Measurements from ENCODE around the gene TSPO2.

The TSPO2 gene

GRCh38 chr6:41050536-41050935, 8.3 kb downstream of the TSPO2 start:
- no peak for DNase-seq (ENCODE audit: low read depth in 3 of 3)

DNA sequence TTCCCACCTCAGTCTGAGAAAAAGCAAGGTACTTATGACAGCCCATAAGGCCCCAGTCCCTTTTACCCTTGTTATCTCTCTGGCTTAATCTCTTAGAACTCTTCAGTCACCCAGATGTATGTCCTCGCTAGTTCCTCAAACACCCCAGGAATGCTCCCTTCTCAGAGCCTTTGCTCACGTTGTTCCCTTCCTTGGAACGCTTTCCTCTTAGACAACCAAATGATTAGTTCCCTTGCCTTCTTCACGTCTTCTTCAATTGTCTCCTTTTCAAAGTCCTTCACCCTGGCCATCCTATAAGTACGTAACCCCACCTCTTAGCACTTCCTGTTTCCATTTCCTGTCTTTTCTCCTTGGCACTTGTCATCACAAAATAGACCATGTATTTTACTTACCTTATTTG, 9.6 kb downstream of the TSPO2 start:
- DNase-seq (ENCODE audit: low read depth in 3 of 3) = no peak

GRCh38 chr6:41053041-41053440, 10.8 kb downstream of the TSPO2 start, which contains the start of gene APOBEC2:
APOBEC2 (plus strand) TSS chr6:41053202; CDS start chr6:41053348, 146 bp downstream.
- no peak for DNase-seq (ENCODE audit: low read depth in 3 of 3)

GRCh38 chr6:41054511-41054910, 12.2 kb downstream of the TSPO2 start:
- no peak for DNase-seq (ENCODE audit: low read depth in 3 of 3)

DNA sequence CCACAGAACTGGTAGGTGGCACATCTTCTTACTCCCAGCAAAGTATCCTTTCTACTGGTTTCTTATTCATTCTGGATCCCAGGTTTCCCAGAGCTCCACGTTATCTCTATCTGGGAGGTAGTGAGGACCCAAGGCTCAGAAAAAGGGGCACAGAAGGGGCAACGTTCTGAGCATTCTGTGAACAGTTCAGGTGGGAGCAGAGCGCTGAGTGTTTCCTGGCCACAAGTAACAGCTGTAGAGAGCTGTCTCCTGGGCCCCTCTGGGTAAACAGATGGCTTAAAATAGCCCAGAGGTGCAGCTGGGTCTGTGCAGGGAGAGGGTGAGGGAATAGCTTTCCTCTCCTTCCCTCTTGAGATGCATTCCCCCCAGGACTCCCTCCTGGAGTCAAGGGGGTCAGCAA, 12.9 kb downstream of the TSPO2 start:
- no peak for DNase-seq (ENCODE audit: low read depth in 3 of 3)

DNA sequence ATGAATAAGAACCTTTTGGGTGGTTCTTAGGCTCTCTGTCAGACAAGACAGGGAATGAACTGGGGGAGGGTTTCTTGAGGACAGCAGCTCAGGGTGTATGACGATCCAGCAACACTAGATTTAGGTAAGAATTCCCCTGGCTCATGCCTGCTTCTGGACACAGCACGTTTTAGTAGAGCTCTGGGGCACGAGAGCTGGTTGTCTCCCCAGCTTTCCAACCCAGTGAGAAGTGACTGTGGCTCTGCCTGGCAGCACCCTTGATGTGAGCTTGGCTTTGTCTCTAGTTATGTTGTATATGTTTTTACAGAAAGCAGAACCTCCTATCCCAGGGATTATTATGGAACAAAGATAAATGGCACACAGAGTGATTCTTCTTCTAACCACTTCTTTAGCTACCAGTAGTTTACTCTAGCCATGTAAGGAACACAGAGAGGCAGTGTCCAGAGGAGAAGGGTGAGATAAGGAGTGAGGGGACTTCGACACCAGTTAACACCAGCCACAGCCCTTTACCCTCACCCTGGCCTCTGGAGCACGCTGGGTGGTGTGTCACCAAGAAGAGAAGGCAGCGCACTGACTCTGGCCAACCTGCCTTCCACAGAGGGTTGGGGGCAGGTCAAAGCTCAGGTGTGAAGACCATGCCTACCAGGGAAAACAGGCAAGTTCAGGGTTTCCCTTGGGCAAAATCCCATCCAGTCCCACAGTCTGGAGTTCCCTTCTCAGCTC, 14.7 kb downstream of the TSPO2 start:
- DNase-seq (ENCODE audit: low read depth in 3 of 3) = no peak

GRCh38 chr6:41058783-41059181, 16.5 kb downstream of the TSPO2 start:
- no peak for DNase-seq (ENCODE audit: low read depth in 3 of 3)

GRCh38 chr6:41059556-41059955, 17.3 kb downstream of the TSPO2 start:
- no peak for DNase-seq (ENCODE audit: low read depth in 3 of 3)

GRCh38 chr6:41061196-41061726, 19.0 kb downstream of the TSPO2 start:
- DNase-seq (ENCODE audit: low read depth in 3 of 3) = no peak

- DNase-seq (ENCODE audit: low read depth in 3 of 3) = no peak
These were observed 19.8 kb downstream of the TSPO2 start for GRCh38 chr6:41062056-41062455.

- no peak for DNase-seq (ENCODE audit: low read depth in 3 of 3)
These were observed 21.6 kb downstream of the TSPO2 start for GRCh38 chr6:41063884-41064285.

DNA sequence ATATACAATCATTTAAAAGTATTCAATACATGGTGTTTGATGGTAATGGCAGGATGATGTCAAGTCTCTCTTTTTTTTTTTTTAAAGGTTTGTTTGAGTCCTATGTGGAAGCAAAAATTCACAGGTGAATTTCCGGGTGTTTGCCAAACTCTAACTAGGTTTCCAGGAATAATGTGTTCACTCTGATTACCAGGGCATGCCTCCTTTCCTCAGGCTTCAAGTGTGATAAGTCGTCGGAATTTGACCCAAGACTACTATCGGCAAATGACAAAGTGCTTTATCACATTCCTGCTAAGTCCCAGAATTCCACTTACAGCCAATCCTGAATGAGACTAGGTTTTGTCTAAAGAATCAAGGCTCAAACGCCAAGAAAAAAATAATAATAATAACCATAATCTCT, 22.6 kb downstream of the TSPO2 start:
- no peak for DNase-seq (ENCODE audit: low read depth in 3 of 3)

DNA sequence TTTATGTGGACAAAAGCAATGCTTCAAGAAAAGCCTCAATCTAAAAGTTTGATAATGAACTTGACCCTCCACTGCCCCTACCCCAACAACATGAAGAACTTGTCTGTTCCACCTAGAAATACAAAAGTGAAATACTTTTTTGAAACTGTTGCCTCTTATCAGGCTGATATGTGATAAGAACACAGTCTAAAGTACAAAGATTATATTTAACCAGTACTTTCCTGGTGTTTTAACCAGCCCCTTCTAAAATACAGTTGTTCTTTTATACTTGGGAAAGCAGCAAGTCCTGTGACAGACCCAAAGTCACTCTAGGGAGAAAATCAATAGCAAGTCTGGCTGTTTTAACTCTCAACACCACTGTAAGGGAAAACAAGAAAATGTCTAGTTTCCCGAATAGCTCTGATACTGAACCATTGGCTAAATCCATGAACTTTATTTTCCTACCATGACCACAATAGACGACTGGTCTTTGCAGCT, 23.3 kb downstream of the TSPO2 start:
- no peak for DNase-seq (ENCODE audit: low read depth in 3 of 3)

GRCh38 chr6:41066867-41067304, 24.6 kb downstream of the TSPO2 start:
- DNase-seq (ENCODE audit: low read depth in 3 of 3) = peak; percentile 13 to 45 (median 32)

DNA sequence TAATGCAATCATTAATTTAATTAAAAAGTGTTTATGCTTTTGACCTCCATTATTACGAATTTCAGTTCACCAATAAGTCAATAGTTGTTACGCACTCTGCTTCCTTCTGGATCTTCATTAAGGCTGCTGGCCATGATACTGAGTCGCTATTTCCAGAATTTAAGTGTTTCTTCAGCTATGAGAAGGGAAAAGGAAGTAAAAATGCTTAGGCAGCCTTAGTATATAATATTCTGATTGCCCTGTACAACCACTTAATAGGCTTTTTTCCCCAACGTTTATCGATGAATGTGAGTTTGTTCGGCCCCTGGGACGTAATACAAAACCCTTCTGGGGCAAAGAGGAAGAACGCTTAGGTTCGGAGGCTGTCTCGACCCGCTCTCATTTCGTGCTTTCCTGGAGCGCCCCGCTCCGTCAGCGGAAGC, 29.2 kb downstream of the TSPO2 start:
- peak in 2 of 3 donors; percentile 44 to 55 for DNase-seq (ENCODE audit: low read depth in 3 of 3)

- DNase-seq (ENCODE audit: low read depth in 3 of 3) = peak; percentile 97 to 100 (median 100)
These were observed 29.9 kb downstream of the TSPO2 start, which contains the start of gene OARD1 for GRCh38 chr6:41071923-41072835. OARD1 (minus strand) TSS chr6:41072356; CDS start chr6:41071634, 722 bp downstream.

GRCh38 chr6:41072836-41073202, 30.6 kb downstream of the TSPO2 start, which contains the start of gene NFYA:
NFYA (plus strand) TSS chr6:41072974; CDS start chr6:41079090, 6,116 bp downstream.
- peak in 1 of 3 donors; percentile 100 for DNase-seq (ENCODE audit: low read depth in 3 of 3)

DNA sequence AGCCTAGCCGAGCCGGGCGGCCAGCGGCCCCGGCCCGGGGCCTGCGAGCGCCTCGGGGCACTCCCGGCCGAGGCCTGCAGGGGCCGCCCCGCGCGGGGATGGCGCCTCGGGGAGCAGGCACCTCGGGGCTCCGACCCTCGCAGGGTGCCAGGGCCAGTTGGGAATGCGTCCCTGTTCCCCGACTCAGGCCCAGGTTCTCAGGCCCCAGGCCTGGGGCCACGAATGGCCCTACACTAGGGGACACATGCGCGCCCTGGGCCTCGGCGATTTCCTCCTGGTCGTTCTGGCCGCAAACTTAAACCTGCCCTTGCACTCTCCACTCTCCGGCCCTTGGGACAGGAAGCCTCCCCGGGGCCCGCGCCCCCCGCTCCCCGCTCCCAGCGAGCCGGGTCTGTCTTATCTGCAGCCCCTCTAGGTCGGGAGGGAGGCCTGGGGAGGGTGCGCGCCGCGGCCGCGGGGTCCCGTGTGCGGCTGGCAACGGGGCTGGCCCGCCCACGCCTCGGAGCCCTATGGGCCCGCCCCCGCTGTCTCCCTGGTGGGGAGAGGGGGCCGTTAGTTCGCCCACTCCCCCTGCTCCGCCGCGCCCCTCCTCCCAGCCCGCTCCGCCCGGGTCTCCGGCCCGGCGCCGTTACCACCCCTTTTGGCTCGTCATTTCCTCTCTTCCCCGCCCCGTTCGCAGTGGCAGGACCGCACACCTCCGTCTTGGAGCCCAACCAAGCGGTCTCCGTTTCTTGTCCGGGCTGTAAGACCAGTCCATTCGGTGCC, 31.1 kb downstream of the TSPO2 start:
- DNase-seq (ENCODE audit: low read depth in 3 of 3) = peak; percentile 61 to 81 (median 62)

DNA sequence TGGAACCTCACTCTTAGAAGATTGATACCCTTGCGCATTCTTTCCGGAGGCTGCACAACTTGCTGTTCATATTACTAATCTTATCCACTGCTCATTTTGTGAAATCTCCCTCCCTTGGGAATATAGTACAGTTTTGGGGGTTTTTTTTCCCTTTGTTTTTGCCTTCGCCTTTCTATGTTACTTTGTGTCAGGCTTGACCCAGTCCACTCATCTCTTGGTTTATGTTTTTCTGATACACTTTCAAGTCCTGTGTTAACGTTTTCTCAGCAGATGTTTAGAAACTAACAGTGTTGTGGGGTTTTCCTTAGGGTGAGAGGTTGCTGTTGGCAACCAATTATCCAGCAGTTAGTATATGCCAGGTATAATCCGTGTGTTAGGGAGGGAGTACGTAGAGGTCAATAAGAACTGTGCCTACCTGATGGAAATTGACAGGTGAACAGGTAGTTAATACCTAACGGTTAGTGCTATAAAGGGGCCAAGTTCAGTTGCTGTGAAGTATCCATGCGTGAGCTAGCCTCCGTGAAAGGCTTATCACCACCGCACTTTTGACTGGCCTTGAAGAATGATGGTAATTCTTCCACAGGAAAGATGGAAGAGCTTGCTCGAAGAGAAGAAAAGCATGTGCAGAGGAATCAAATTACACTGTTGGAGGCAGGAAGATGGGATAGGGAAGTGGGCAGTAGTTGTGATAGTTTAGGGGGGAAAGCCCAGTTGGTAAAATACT, 31.9 kb downstream of the TSPO2 start:
- no peak for DNase-seq (ENCODE audit: low read depth in 3 of 3)

DNA sequence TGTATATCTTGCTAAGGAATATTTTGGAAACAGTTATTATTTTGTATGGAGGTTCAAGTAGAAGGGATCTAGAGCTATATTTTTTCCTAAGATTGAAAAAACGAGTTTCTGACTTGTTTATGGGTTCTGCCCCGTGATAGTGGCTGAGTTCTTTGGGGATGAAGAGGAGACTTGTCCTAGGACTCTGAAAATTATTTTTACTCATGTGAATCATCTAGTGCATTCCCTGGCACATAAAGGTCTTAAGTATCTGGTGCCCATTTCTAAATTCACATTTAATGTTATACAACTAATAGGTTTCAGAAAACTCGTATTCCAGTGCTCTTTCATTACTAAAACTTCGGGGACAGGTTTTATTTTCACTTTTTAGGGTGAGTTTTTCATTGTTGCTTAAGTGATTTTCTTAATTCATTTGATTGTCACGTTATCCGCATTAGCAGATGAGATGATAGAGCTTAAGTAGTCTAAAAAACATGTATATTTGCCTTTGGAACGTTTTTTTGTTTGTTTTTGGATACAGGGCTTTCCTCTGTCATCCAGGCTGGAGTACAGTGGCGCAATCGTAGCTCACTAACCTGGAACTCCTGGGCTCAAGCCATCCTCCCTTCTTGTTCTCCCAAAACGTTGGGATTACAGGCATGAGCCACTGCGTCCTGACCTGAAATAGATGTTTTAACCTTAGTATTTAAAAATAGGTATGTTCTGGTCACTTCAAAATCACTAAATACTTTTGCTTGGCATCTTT, 32.6 kb downstream of the TSPO2 start:
- DNase-seq (ENCODE audit: low read depth in 3 of 3) = no peak
